Umbilical cord (tissue), 2 donors: Measurements from ENCODE around the gene KCNJ6. TPM values are rescaled to one million over a fixed set of nuclear protein-coding genes. Genes with fewer than 3 reads are reported as not detected.

Source experiments
- DNase-seq: peaks from one replicate; pipeline ENCODE4 v3.0.0-alpha.2; 2015; ENCODE audit warnings: low spot score
- total RNA-seq: library from RNA; depleted of rRNA; stranded (reverse); fragments of >200 nt; gene quantifications from one replicate; pipeline ENCODE4 v1.2.3, GENCODE V29; 2014; ENCODE audit warnings: low replicate concordance; ENCODE audit not compliant: insufficient read depth

KCNJ6 gene
- total RNA-seq, 1 donor from 2014 or later, result 1.4 TPM

DNA sequence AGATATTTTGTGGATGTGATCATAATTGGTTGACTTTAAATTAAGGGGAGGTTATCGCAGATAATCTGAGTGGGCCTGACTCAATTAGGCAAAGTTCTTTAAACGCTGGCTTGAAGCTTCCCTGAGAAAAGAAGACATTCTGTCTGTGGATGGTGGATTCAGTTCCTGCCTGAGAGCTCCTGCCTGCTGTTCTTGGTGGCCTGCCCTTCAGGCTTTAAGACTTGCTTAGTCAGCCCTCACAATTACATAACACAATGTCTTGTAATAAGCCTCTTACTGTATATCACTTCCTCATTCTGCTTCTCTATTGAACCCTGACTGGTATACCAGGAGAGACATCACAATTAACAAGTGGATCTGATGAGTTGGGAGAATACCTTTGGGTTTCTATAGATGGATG is 50.2 kb downstream of the KCNJ6 start:
- no peak for DNase-seq

DNA sequence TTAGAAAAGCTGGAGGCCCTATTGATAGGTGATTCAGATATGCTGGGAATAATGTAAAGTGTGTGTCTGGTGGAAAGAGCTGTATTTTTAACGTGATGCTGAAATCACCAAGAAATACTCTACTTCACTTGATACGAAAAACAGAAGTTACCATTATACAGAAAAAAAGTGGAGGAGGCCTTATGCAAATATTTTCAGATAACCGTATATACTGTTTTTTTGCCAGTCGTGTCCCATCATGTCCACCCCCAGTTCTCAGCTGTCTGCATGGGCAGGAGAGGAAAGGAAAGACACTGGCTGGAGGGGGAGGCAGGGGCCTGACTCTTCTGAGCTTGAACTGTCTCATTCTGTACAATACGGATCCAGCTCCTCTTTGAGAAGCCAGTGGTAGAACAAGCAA is 51.1 kb downstream of the KCNJ6 start:
- DNase-seq, result no peak

DNA sequence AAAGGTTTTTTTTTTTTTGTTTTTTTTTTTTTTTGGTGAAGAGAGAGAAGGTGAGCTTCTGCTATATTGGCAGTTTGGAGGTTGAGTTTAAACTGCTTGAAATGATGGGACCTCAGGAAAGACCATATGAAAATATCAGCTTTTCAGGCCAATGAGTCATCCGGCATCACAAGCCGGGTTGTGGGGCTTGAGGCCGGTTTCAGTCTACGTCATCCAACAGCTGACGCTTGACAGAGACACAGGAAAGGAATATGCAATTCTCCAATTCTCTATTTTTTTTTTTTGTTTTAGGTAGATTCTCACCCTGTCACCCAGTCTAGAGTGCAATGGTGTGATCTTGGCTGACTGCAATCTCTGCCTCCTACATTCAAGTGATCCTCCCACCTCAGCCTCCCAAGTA is 52.4 kb downstream of the KCNJ6 start:
- DNase-seq, result no peak

DNA sequence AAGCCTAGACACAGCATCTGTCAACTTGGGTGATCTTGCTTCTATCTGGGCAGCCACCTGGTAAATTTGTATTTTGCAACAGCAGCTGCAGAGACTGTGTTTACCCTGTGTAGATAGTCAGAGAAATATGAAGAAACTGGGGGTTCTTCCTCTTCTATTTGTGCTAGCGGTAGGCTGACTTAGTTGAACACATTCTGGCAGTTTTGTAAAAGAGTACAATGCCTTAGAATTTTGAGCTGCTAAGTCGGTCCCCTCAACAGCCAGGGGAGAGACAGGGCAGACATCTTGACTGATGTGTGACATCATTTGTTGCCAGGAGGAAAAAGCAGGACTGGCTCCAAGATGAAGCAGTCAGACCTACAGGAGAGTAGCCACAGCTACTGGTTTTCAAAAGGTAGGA is 53.7 kb downstream of the KCNJ6 start:
- DNase-seq, result no peak

DNA sequence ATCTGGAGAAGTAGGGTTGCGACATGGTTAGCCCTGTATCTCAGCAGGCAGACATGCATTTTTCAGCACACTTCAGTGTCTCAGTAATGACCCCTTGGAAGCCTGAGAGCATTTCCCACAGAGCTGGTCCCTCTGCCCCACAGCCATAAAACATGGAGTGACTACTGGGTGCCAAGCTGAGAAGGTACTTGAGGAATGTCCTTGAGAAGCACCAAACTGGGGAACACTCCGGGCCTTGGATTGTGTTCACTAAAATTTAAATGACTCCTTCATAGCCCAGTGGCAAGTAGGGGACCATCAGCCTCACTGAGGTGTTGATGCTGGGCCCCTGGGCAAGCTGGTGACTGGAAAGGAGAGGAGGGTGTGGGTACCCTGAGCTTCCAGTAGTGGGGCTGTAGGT is 54.7 kb downstream of the KCNJ6 start:
- no peak for DNase-seq

DNA sequence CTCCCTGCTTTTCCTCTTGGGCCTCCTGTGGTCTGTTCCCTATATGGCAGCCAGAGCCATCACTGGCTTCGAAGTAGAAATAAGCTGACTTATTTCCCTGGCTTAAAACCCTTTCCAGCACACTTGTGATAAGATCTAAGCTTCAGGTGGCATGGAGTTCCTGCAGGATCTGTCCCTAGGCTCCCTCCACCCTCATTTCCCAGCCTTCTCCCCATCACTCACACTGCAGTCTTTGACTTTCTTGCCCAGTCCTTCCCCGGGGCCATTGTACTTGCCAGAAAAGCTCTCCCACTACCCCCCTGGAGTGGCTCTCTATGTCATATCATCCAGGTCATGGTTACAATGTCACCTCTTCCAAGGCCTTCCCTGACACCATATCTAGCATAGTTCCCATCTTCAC is 55.8 kb downstream of the KCNJ6 start:
- no peak for DNase-seq

DNA sequence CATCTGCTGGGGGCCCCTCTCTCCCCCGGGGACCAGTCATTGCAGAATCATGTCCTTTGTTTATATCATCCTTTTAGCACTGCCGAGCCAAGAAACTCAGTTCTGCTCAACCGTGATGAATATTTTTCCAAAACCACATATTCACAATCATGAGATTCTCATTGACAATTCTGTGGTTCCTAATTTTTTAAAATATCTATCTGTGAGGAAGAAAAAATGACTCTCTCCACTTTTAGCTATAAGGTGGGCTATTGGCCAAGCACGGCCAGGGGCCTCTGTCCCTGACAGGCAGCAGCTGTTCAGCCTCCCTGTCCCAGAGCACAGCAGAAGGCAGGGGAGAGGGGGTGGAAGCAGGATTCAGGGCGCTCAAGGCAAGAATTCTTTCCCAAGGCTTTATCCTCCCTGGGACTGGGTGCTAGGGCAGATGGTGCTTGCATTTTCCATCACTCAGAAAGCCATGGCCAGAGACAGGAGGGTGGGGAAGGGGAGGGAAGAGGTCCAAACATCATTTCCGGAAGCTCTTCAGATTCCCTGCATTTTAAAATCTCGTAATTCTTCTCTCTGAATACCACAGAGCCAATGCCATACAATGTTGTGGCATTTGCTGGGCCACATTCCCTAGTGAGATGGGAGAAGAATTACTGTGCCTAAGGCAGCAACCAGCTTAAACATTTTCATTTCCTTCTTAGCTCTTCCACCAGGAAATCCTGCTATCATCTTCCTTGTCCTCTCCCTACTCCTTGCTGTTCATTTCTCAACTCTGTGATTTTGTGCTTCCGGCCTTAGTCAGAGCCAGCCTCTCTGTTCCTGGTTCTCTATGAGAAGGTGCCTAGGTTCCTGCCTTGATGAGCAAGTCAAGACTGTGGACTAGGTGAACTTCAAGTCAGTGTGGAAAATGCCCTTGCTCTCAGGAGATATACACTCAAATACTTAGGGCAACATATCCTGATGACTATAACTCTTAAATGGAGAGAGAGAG is 60.3 kb downstream of the KCNJ6 start:
- DNase-seq, result no peak

DNA sequence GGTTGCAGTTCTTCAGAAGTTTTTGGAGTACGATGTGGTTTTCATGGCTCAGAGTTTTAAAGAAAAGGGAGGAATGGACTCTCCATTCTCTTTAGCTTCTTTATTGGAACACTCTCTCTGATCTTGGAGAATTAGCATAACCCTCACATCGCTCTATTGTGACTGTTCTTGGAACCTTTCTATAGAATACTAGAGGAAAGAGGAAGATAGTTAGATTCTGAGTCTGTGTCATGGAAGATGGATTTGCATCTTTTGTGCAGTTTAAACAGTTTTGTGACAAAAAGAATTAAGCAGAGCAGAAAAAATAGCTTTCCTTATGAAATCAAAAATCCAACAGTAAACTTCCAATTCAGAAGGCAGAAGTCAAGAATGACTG is 61.0 kb downstream of the KCNJ6 start:
- DNase-seq, result no peak

DNA sequence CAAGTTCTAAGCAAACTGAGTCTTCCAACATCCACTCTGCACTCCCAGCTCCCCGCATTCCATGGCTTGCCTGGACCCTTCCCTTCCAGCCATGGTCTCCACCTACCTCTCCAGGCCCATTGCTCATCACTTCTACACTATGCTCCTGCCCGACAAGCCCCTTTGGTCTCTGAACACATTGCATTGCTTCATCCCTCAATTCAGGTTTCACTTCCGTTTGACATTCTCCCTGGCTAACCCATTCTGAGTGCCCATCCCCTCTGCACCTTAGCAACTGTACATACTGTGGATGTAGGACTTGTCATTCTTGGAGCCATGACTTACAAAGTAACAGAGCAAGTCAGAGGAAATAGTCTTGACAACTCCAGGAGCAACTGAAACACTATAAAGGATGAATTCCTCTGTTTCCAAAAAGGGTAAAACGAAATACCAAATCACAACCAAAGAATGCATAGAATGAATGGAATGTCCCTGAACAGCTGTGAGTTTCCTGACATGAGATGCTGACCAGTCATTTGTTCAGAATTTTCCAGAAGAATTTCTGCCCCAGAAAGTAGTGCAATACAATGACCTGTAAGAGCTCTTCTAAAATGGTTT is 66.7 kb downstream of the KCNJ6 start:
- no peak for DNase-seq

DNA sequence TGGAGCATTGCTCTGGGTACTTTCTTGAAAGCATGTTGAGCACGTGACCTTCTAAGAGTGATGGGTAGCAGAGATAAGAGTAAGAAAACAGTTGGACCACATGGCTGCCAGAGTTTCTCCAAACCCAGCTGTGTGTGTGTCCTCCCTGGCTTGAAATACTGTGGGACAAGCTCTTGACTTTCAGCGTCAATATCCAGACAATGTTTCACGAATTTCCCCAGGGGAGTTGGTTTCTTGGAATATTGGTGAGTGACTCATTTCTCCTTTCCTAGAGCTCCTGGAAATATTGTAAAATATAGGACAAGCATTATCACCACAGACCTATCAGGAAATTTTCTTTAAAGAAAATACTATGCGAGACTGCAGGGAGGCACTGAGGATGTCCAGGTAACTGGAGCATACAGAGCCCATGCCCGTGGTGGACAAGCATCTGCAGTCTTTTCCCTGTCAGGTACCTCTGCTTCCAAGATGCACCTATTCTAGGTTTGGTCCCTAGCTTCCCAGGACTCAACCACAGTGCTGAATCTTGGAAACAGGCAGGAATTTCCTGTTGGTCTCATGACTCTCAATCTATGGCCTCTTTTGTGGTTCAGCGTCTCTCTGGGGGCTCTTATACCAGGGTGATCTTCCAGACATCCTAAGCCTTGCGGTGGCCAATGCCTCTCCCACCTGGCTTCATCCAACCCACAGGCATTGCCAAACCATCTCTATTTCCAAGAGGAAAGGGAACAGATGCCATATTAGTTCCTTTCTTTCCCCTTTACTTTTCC is 67.4 kb downstream of the KCNJ6 start:
- DNase-seq, result no peak

DNA sequence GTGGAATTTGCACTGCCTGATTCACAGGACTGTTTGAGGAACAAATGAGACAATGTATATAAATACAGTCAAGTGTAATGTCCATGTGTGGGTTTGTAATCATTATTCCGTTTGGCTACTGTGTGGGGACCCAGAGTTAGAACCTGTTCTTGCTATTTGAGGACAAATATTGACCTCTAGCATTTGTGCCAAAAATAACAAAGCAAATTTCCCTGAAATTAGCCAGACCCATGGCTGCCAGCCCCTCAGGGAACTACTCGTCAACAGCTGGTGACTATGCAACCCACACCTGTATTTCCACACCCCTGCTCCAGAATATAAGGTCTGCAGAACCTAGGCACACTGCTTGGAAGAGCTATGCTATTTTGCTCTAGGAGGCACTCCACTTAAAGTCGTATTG is 70.7 kb downstream of the KCNJ6 start:
- DNase-seq, result no peak

DNA sequence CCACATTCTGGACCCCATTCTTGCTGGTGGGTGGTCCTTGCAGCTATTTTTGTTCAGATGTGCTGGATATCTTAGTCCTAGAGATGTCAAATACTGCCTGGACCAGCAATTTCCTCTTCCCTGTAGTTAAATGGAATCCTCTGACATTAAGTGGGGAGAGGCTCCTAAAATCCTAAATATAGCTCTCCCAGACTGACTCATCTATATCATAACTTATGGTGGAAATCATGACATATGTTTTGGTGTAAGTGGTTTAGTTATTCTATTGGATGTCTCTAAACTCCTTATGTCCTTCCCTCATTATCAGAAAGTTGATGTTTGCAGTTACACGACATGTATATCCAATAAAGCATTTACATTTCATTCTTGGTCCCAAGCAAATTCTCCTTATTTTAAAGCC is 73.1 kb downstream of the KCNJ6 start:
- DNase-seq, result peak; percentile 17

DNA sequence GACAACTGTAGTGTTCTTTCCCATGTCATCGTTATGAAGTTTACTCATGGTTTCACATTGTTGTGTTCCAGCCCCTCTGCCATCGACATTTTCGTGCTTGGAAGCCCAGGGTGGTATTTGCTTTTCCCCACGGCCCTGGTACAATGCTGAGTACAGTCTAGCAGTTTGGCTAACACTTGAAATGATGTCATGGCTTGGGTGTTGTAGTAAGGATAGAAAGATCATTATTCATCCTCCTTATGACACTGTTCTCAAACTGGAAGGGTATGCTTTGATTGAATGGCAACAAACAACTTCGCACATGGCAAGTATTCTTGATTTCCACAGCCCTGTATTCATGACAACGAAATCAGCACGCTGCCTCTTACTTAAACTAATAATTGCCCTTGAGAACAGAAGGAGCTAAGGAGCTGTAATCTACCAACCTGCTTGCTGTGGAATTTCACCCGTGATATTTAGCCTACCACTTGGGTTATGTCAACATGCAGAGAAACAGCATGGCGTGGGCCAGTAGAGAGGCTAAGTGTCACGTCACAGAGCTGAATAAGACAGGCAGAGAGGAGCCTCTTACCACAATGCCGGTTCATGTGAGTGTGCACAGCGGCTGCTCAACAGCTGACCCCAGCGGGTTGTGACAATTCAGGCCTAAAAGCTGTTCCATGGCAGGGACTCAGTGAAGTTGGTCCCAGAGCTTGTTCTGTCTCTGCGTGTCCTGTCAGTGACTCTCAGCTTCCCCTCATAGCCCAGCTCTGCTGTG is 73.9 kb downstream of the KCNJ6 start:
- no peak for DNase-seq

DNA sequence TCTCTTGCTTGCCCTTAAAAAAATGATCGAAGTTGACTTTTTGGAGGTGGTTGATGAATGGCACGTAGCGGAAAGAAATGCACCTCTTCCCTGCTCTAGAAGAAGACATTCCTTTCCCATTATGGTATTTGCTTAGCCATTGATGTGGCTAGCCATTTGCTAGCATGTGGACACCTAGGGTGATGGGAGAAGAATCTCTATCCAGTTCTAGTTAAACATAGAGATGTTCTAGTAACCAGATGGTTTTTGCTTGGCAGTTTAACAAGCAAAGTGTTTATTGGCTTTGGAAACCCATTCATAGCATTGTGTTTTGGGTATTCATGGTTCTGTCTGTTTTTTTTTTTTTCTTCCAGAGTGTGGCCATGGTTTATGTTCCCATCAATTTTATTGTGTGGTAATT is 78.9 kb downstream of the KCNJ6 start:
- no peak for DNase-seq

DNA sequence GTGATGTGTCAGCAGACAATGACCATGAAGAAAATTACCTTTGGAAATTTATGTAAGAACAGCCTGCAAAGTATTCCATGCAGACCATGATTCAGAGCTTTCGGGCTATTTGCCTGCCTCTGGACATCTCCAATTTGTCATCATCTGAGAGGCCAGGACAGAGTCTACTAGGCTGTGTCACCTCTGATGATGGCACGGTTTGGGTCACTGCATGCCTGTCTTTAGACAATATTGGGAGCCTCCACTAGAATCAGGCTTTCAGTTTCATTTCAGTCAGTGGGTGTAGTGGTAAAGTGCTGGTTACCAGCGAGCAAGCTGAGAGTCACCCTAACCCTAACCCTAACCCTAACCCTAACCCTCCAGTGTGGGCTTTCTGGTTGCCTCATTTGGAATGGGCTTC is 80.8 kb downstream of the KCNJ6 start:
- no peak for DNase-seq

DNA sequence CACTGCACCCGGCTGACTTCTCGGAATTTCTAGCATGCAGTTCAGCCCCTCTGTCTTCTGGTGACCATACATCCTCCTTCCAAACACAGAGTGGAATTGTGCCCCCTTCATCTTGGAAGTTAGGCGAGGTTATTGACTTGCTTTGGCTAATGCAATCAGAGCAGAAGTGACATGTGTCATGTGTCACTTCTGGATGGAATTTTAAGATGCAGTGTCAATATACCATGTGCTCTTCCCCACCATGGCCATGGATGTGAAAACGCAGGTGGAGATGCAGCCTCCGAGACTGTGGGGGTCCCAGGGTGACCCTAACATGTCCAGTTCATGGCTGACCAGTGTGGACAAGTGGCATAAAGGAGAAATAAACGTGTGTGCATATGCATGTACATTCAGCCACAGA is 83.0 kb downstream of the KCNJ6 start:
- no peak for DNase-seq

DNA sequence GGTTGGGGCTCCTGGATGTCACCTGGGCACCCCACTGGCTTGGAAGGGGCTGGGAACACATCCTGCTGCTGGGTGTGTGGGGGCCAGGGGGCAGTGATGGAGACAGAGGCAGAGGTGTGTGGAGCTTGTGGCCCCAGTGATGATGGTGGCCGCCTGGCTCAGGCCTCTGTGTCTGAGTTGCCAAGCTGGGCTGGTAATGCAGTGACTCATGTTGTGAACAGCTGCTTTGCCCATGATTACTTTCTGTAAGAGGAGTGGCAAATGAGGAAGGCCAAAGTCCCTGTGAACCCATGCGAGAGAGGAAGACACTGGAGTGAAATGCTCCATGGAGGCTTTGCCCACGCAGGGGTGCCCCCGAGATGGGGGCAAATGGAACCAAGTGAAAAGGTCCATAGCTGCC is 86.8 kb downstream of the KCNJ6 start:
- no peak for DNase-seq

DNA sequence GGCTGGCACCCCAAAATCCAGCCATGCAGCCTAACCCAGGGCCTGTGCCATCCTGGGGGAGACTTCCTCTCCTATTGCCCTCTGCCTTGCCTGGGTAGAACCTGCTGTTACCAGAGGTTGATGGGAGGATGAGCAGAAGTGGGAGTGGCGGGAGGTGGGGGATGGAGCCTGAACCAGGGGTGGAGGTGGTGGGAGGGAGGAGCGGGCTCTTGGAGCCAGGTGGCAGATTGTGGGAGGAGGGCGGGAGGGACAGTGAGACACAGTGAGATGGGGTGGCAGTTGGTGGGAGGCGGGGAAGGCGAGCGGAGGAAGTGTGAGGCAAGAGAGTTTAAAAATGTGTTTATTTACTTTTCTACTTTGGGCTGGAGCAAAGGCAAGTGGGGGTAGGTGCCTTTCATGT is 87.3 kb downstream of the KCNJ6 start:
- DNase-seq, result no peak

DNA sequence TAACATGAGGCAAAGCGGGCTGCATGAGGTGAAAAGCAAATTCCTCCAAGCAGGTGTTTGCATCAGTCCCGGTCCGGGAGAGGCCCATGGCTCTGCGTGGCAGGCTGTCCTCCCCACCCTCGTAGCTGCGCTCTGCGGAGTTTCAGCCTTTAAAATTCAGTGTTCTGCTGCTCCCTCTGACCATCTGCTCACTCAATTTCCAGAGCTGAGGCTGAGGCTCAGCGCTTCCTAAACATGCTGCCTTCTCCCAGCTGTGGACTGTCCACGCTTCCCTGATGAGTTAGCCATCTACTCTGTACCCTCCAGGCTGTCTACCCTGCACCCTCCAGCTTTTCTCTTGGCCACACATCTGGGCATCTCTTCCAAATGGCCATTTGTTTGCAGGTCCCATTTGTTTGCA is 87.7 kb downstream of the KCNJ6 start:
- no peak for DNase-seq

DNA sequence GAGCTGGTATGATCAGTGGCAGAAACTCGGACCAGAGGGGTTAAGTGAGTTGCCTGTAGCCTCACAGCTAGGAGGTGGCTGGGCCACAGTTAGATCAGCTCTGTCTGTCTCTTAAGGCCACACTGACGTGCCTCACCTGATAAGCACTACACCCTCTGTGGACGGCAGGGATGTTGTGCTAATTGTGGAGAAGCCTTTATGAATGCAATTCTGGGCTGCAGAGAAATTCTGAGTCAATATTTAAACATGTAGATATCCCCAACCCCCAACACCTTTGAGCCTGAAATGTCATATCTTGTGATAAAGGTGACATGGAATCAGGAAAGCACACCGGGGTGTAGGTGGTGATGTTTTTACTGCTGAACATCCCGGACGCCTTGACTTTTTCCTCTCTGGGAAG is 88.3 kb downstream of the KCNJ6 start:
- no peak for DNase-seq

DNA sequence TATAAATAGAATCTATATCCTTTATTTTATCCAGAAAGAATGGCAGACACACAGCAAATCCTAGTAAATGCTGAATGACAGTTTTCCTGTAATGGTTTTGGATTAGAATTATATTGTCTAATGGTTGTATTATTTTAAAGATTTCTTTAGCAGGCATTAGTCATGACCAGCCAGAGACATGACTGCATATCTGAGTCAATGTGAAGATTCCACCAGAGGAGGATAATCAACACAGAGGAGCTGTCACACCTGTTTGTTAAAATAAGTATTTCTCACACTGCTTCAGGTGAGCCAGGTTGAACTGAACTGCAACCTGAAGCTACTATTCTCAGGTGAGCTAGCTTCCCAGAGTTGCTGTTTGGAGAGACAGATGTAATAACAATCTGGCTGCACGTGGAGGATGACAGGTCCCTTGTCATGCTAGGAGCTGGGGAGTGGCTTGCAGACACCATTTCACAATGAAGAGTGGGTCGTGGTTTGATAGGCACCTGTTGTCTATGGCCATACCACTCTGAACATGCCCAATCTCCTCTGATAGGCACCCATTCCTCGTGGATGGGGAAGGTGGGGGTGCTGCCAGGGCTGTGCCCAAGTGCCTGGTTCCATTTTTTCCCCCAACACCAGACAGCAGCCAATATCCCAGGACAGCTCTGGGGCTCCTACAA is 94.3 kb downstream of the KCNJ6 start:
- no peak for DNase-seq
